GM19395 (cell line): Measurements from ENCODE around the gene DHX30.
A peak's percentile ranks its signal among the peaks of the same experiment; 100 is the strongest.
"Not testable (repeated sequence)": the region's sequence is repeated elsewhere in the genome, so short reads cannot be mapped to it uniquely, and the experiment has no call there.

Experiments
- ATAC-seq: cut with Tn5 transposase; IDR thresholded peaks from one replicate; pipeline ENCODE4 v1.9.1; 2021; ENCODE audit warnings: mild to moderate bottlenecking, moderate library complexity; ENCODE audit not compliant: unreplicated experiment

DHX30 gene

GRCh38 chr3:47813551-47814177 is 10.7 kb downstream of the DHX30 start:
- no peak for ATAC-seq

GRCh38 chr3:47817609-47818008 is 14.7 kb downstream of the DHX30 start:
- no peak for ATAC-seq

GRCh38 chr3:47824541-47825473 is 21.9 kb downstream of the DHX30 start:
- peak; percentile 81 for ATAC-seq

- no peak for ATAC-seq
These were observed 22.7 kb downstream of the DHX30 start for GRCh38 chr3:47825590-47825989.

GRCh38 chr3:47829482-47829881 is 26.5 kb downstream of the DHX30 start:
- not testable (repeated sequence) for ATAC-seq

GRCh38 chr3:47836986-47837385 is 34.0 kb downstream of the DHX30 start:
- no peak for ATAC-seq

- ATAC-seq: no peak
These were observed 35.6 kb downstream of the DHX30 start for GRCh38 chr3:47838503-47838902.

GRCh38 chr3:47841786-47842349 is 38.9 kb downstream of the DHX30 start:
- ATAC-seq: no peak

- no peak for ATAC-seq
These were observed 43.4 kb downstream of the DHX30 start for GRCh38 chr3:47846186-47846879.

GRCh38 chr3:47846880-47847248 is 43.9 kb downstream of the DHX30 start:
- no peak for ATAC-seq

- ATAC-seq: no peak
These were observed 44.3 kb downstream of the DHX30 start for GRCh38 chr3:47847260-47847659.

- ATAC-seq: no peak
These were observed 45.0 kb downstream of the DHX30 start for GRCh38 chr3:47847801-47848518.

- no peak for ATAC-seq
These were observed 45.7 kb downstream of the DHX30 start for GRCh38 chr3:47848599-47849117.

GRCh38 chr3:47849186-47849698 is 46.3 kb downstream of the DHX30 start:
- no peak for ATAC-seq

- no peak for ATAC-seq
These were observed 47.0 kb downstream of the DHX30 start for GRCh38 chr3:47849699-47850563.

- no peak for ATAC-seq
These were observed 47.8 kb downstream of the DHX30 start for GRCh38 chr3:47850564-47851410.

- ATAC-seq: no peak
These were observed 49.1 kb downstream of the DHX30 start for GRCh38 chr3:47851888-47852603.
